HG03571 (cell line): ENCODE measurements around the gene KDM5D.

Experiments used
- ATAC-seq: cut with Tn5 transposase; IDR thresholded peaks from one replicate; pipeline ENCODE4 v1.9.1; 2021; ENCODE audit not compliant: unreplicated experiment

The KDM5D gene

GRCh38 chrY:19744381-19745378 lies at the start of gene KDM5D:
KDM5D (minus strand) TSS chrY:19744726; CDS start chrY:19744534, 192 bp downstream.
- peak; percentile 77 for ATAC-seq

- ATAC-seq: no peak
Measured at GRCh38 chrY:19768375-19768774, 23.8 kb upstream of the KDM5D start.

GRCh38 chrY:19743331-19743730 lies 1.2 kb downstream of the KDM5D start:
- no peak for ATAC-seq

- ATAC-seq: no peak
Measured at GRCh38 chrY:19742153-19742552, 2.4 kb downstream of the KDM5D start.

GRCh38 chrY:19734425-19734824 lies 10.1 kb downstream of the KDM5D start:
- no peak for ATAC-seq

GRCh38 chrY:19717950-19718349 lies 26.6 kb downstream of the KDM5D start:
- ATAC-seq: peak; percentile 91

GRCh38 chrY:19717146-19717545 lies 27.4 kb downstream of the KDM5D start:
- no peak for ATAC-seq

GRCh38 chrY:19715226-19715625 lies 29.3 kb downstream of the KDM5D start:
- ATAC-seq: no peak

- no peak for ATAC-seq
Measured at GRCh38 chrY:19713430-19713829, 31.1 kb downstream of the KDM5D start.

- ATAC-seq: no peak
Measured at GRCh38 chrY:19706273-19706672, 38.3 kb downstream of the KDM5D start.

GRCh38 chrY:19698495-19698894 lies 46.0 kb downstream of the KDM5D start:
- ATAC-seq: no peak

- ATAC-seq: no peak
Measured at GRCh38 chrY:19680821-19681220, 63.7 kb downstream of the KDM5D start.
